K562 (cell line): ENCODE data around the gene MEA1. TPM values are rescaled to one million over a fixed set of nuclear protein-coding genes. Genes with fewer than 3 reads are reported as not detected.
A peak's percentile ranks its signal among the peaks of the same experiment; 100 is the strongest.

Experiments used
- ATF3 ChIP-seq, 2 experiments: fragments of 450-650 bp in 1 of 2; sonication (generic) in 1 of 2; formaldehyde crosslinking in 1 of 2; IDR thresholded peaks in 1 of 2; conservative IDR thresholded peaks in 1 of 2; 2 replicates each; pipeline versions ENCODE4 v1.6.1 to v1.8.1; 2016 to 2023; ENCODE audit warnings: mild to moderate bottlenecking in 2 of 2, moderate library complexity in 2 of 2, inconsistent platforms in 1 of 2, missing genetic modification reagents in 1 of 2
- BDP1 ChIP-seq: IDR thresholded peaks from 3 replicates; pipeline ENCODE4 v1.6.1; 2011; ENCODE audit not compliant: insufficient read length, insufficient read depth
- CAMTA2 ChIP-seq: fragments of 250-450 bp; sonication (Bioruptor Pico); conservative IDR thresholded peaks from 2 replicates; pipeline ENCODE4 v1.5.1; 2022
- CC2D1A ChIP-seq: fragments of 450-650 bp; IDR thresholded peaks from 2 replicates; pipeline ENCODE4 v1.6.1; 2017; ENCODE audit warnings: mild to moderate bottlenecking
- HMG20A ChIP-seq: fragments of 450-650 bp; formaldehyde crosslinking; conservative IDR thresholded peaks from 2 replicates; pipeline ENCODE4 v1.4.0; 2020; ENCODE audit warnings: mild to moderate bottlenecking, mixed read lengths
- LEF1 ChIP-seq: fragments of 450-650 bp; IDR thresholded peaks from 2 replicates; pipeline ENCODE4 v1.6.1; 2016; ENCODE audit warnings: mild to moderate bottlenecking
- MEF2D ChIP-seq: conservative IDR thresholded peaks from 2 replicates; pipeline ENCODE4 v1.6.1; 2016; ENCODE audit warnings: low read depth, missing genetic modification characterization, missing compliant biosample characterization
- NCOA4 ChIP-seq: fragments of 450-650 bp; IDR thresholded peaks from 2 replicates; pipeline ENCODE4 v1.6.1; 2018; ENCODE audit warnings: mild to moderate bottlenecking; ENCODE audit not compliant: partially characterized antibody
- NR2C1 ChIP-seq, 2 experiments: fragments of 450-650 bp; IDR thresholded peaks; 2 replicates each; pipeline ENCODE4 v1.6.1; 2017; ENCODE audit warnings: mild to moderate bottlenecking in 2 of 2, antibody characterized with exemption in 1 of 2, inconsistent platforms in 1 of 2, missing compliant biosample characterization in 1 of 2, missing genetic modification characterization in 1 of 2
- NR2C2 ChIP-seq, 2 experiments: fragments of 200-800 bp in 1 of 2; sonication (Bioruptor generic) in 1 of 2; sonication (generic) in 1 of 2; formaldehyde crosslinking in 1 of 2; IDR thresholded peaks; 2 replicates each; pipeline versions ENCODE4 v1.6.1 to v1.8.0; 2016 to 2022; ENCODE audit warnings: mild to moderate bottlenecking in 1 of 2, missing compliant biosample characterization in 1 of 2, missing genetic modification characterization in 1 of 2, missing genetic modification reagents in 1 of 2
- PURB ChIP-seq: sonication (generic); formaldehyde crosslinking; IDR thresholded peaks from 2 replicates; pipeline ENCODE4 v1.9.0; 2021; ENCODE audit warnings: low read depth, mild to moderate bottlenecking, missing genetic modification reagents
- RB1 ChIP-seq: fragments of 450-650 bp; IDR thresholded peaks from 2 replicates; pipeline ENCODE4 v1.6.1; 2017; ENCODE audit warnings: low read depth, mild to moderate bottlenecking
- RBFOX2 ChIP-seq: fragments of 200-400 bp; formaldehyde crosslinking; IDR thresholded peaks from 2 replicates; pipeline ENCODE4 v1.6.1; 2017; ENCODE audit warnings: low read depth, mild to moderate bottlenecking, low read length, moderate library complexity
- RBM39 ChIP-seq: fragments of 200-400 bp; formaldehyde crosslinking; optimal IDR thresholded peaks from 2 replicates; pipeline ENCODE3; 2018; ENCODE audit warnings: low read depth, low read length
- RNF219 ChIP-seq: fragments of 250-450 bp; sonication (Bioruptor Pico); IDR thresholded peaks from 2 replicates; pipeline ENCODE4 v1.5.0; 2022; ENCODE audit warnings: mild to moderate bottlenecking
- SMARCE1 ChIP-seq: fragments of 450-650 bp; IDR thresholded peaks from 2 replicates; pipeline ENCODE4 v1.7.1; 2016; ENCODE audit warnings: mild to moderate bottlenecking
- STAG1 ChIP-seq: sonication (generic); formaldehyde crosslinking; IDR thresholded peaks from 2 replicates; pipeline ENCODE4 v1.5.0; 2020; ENCODE audit warnings: missing genetic modification reagents, borderline replicate concordance
- SUPT5H ChIP-seq: fragments of 450-650 bp; IDR thresholded peaks from 2 replicates; pipeline ENCODE4 v1.6.1; 2016
- TBL1XR1 ChIP-seq, 2 experiments: IDR thresholded peaks; 2 replicates each; pipeline ENCODE4 v1.6.1; 2012; ENCODE audit warnings: improper control_type of control experiment in 2 of 2, low read length in 2 of 2, mild to moderate bottlenecking in 1 of 2
- TSC22D4 ChIP-seq: fragments of 450-650 bp; IDR thresholded peaks from 2 replicates; pipeline ENCODE4 v1.6.1; 2016; ENCODE audit warnings: missing genetic modification characterization, missing biosample characterization, control low read depth
- ZFP30 ChIP-seq: fragments of 250-450 bp; sonication (Bioruptor Pico); IDR thresholded peaks from 2 replicates; pipeline ENCODE4 v1.8.0; 2022; ENCODE audit warnings: moderate library complexity, mild to moderate bottlenecking, inconsistent platforms, borderline replicate concordance
- ZNF507 ChIP-seq: conservative IDR thresholded peaks from 2 replicates; pipeline ENCODE4 v1.6.1; 2017; ENCODE audit warnings: missing genetic modification characterization, missing compliant biosample characterization
- ZNF76 ChIP-seq: fragments of 250-450 bp; sonication (Bioruptor Pico); IDR thresholded peaks from 2 replicates; pipeline ENCODE4 v1.4.0; 2020; ENCODE audit warnings: mild to moderate bottlenecking, moderate library complexity, borderline replicate concordance
- polyA plus RNA-seq, 8 experiments: library from polyadenylated mRNA; depleted of rRNA in 4 of 8; stranded (reverse) in 5 of 8; unstranded in 3 of 8; fragments of >200 nt; fragmentation: Nextera tagmentation in 2 of 8; fragmentation: Illumina TruSeq in 1 of 8; extraction: Ambion mirVana in 2 of 8; extraction: Trizol in 1 of 8; gene quantifications; 2 replicates each; pipeline versions ENCODE4 v1.2.1 to v1.2.3, GENCODE V29; 2011 to 2014; ENCODE audit warnings: inconsistent platforms in 1 of 8, missing spikeins in 1 of 8
- total RNA-seq, 7 experiments: library from RNA; depleted of rRNA in 6 of 7; stranded (reverse); fragments of >200 nt in 6 of 7; fragmentation: Illumina TruSeq in 2 of 7; extraction: Trizol in 2 of 7; gene quantifications; 2 replicates each; pipeline versions ENCODE4 v1.2.1 to v1.2.3, GENCODE V29; 2011 to 2021; ENCODE audit warnings: low replicate concordance in 1 of 7

The MEA1 gene
- total and polyA plus RNA-seq, 9 of the 15 experiments (the other 6 are each of a cell fraction or from before 2014, with no cell fraction given), result 86.8 to 210 (median 152) TPM

- TF ChIP-seq SUPT5H (peak; percentile 96), ZFP30 (no peak), TSC22D4 (tag) (no peak), BDP1 (no peak), SMARCE1 (peak; percentile 46), RNF219 (no peak), ZNF76 (CRISPR knock-in tag) (no peak), STAG1 (no peak), TBL1XR1 (IDR thresholded peaks at IDR 0.05; ENCODE audit: low read length in 2 of 2) (peak in 1 of 2 experiments; percentile 99; a peak in 3 of 4 replicates), ZNF507 (tag) (no peak), NR2C1 (IDR thresholded peaks at IDR 0.05) (peak; percentile 70; the same call in 1 of the 2 replicates), NR2C1 (tag; IDR thresholded peaks at IDR 0.05) (peak; percentile 76), ATF3 (IDR thresholded peaks at IDR 0.05) (peak; percentile 39; the same call in 1 of the 2 replicates), ATF3 (CRISPR knock-in tag; conservative IDR thresholded peaks at IDR 0.05) (0 out of 2 replicates have a peak, but pooled peaks have one; percentile 35), NR2C2 (CRISPR knock-in tag; IDR thresholded peaks at IDR 0.05) (no peak; the same call in 1 of the 2 replicates), NR2C2 (tag; IDR thresholded peaks at IDR 0.05) (peak; percentile 93), NCOA4 (no peak), CAMTA2 (CRISPR knock-in tag) (no peak), RBM39 (no peak), PURB (CRISPR knock-in tag) (no peak), CC2D1A (no peak), RBFOX2 (peak; percentile 96), MEF2D (tag) (no peak), LEF1 (no peak), RB1 (peak; percentile 60; the same call in 1 of the 2 replicates), HMG20A (CRISPR knock-in tag) (no peak)
Observed at GRCh38 chr6:43059168-43060033, 45.7 kb upstream of the MEA1 start, which contains the start of the genes KLC4 and MRPL2 (continued).
